ENCODE data around the gene S100A11.

Gene S100A11

DNA sequence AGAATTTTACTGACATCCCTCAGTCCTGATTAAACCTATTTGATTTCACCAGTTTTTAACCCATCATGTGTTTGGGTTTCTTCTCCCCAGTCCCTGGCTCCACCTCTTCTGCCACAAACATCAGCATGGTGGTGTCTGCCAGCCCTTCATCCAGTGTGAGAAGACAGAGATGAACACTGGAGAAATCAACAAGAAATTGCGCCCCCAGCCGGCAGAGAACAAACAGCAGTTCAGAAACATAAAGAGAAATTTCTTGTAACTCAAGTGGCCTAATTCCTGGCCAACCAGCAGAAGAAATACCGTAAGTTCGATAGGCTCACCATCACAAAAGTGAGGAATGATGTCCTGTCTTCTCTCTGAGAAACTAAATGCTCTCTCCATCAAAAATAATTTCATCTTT, 18.3 kb downstream of the S100A11 start:
- H3K4me1 Mint-ChIP-seq, result peaks cover 26% of the 10 kb centered on the region

DNA sequence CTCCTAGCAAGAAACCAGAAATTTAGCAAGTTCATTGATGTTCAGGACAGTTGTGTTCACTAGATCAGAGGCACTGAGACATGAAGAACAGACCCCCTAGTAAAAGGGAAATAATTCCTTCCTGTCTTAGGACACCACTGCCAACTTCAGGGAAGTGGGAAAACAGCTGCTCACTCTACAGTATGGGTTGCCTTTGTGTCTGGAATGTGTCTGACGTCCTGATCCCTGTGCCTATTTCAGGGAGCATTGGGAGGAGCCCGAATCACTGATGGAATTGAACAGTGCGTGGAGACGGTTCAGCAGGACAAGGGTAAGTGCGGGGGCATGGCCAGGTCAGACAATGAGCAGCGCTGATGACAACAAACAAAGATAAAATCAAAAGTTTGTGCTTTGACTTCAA, 21.0 kb downstream of the S100A11 start:
- H3K27ac Mint-ChIP-seq, result peak overlapping the region in 1 of 3 experiments; percentile 22
- H3K9me3 Mint-ChIP-seq, result no peaks in the 10 kb centered on the region
- H3K4me3 Mint-ChIP-seq, result peak overlapping the region in 1 of 3 experiments; percentile 9
- H3K27me3 Mint-ChIP-seq (ENCODE audit: low read depth), result peaks cover 9% of the 10 kb centered on the region
- no peaks in the 10 kb centered on the region for H3K36me3 Mint-ChIP-seq (ENCODE audit: low read depth)
- TF ChIP-seq CTCF (IDR thresholded peaks at IDR 0.05; ENCODE audit: unreplicated experiment in 3 of 3), result no peak
- H3K4me1 Mint-ChIP-seq, result peaks cover 11% of the 10 kb centered on the region

More for the DNA sequence above, 18.3 kb downstream of the S100A11 start:
- Mint-ChIP-seq H3K27me3 (ENCODE audit: low read depth) (peaks cover 8% of the 10 kb centered on the region), H3K9me3 (no peaks in the 10 kb centered on the region), H3K36me3 (ENCODE audit: low read depth) (no peaks in the 10 kb centered on the region), H3K4me3 (no peak overlapping the region), H3K27ac (no peak overlapping the region)
- TF ChIP-seq CTCF (IDR thresholded peaks at IDR 0.05; ENCODE audit: unreplicated experiment in 3 of 3), result no peak

GRCh38 chr1:152014943-152015342, 21.9 kb downstream of the S100A11 start:
- Mint-ChIP-seq H3K9me3 (no peaks in the 10 kb centered on the region), H3K4me3 (no peak overlapping the region), H3K27me3 (ENCODE audit: low read depth) (peaks cover 9% of the 10 kb centered on the region), H3K4me1 (peaks cover 11% of the 10 kb centered on the region), H3K27ac (no peak overlapping the region), H3K36me3 (ENCODE audit: low read depth) (no peaks in the 10 kb centered on the region)
- no peak for TF ChIP-seq CTCF (IDR thresholded peaks at IDR 0.05; ENCODE audit: unreplicated experiment in 3 of 3)

DNA sequence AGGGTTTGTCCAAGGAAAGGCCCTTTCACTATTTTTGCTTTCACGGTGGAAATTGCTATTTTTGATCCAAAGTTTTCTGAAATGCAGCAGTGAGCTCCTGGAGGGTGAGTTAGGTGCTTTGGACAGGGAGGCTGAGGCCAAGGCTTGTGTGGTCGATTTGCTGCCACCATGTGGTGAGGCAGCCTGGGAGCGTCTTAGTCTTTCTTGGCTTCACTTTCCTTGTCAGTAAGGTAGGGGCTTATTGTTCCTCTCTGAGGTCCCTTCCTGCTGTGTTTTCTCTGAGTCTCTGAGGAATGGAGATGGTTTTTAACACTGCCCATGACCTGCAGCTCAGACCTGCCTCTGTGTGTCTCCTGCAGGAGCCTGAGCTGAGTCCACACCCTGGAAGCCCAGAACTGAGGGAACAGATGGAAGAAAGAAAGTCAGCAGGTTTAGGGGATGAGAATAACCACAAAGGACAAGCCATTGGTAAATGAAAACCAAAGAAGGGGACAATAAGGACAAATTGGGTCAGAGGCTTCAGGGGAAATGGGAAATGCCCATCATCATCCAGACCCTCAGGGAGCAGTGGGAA, 23.1 kb downstream of the S100A11 start:
- H3K27ac Mint-ChIP-seq, result no peak overlapping the region
- H3K9me3 Mint-ChIP-seq, result no peaks in the 10 kb centered on the region
- peak; percentile 19 to 42 (median 32) for TF ChIP-seq CTCF (IDR thresholded peaks at IDR 0.05; ENCODE audit: unreplicated experiment in 3 of 3)

GRCh38 chr1:152009691-152010090, 27.1 kb downstream of the S100A11 start:
- H3K36me3 Mint-ChIP-seq (ENCODE audit: low read depth), result no peaks in the 10 kb centered on the region
- no peak overlapping the region for H3K27ac Mint-ChIP-seq
- H3K27me3 Mint-ChIP-seq (ENCODE audit: low read depth), result peaks cover 9% of the 10 kb centered on the region
- no peak overlapping the region for H3K4me3 Mint-ChIP-seq
- H3K4me1 Mint-ChIP-seq, result peaks cover 5% of the 10 kb centered on the region
- TF ChIP-seq CTCF (IDR thresholded peaks at IDR 0.05; ENCODE audit: unreplicated experiment in 3 of 3), result no peak
- no peaks in the 10 kb centered on the region for H3K9me3 Mint-ChIP-seq

More for the DNA sequence above, 23.1 kb downstream of the S100A11 start:
- H3K4me1 Mint-ChIP-seq, result peaks cover 11% of the 10 kb centered on the region
- H3K36me3 Mint-ChIP-seq (ENCODE audit: low read depth), result no peaks in the 10 kb centered on the region
- H3K4me3 Mint-ChIP-seq, result no peak overlapping the region
- peaks cover 9% of the 10 kb centered on the region for H3K27me3 Mint-ChIP-seq (ENCODE audit: low read depth)

- Mint-ChIP-seq H3K27ac (no peak overlapping the region), H3K4me1 (peaks cover 10% of the 10 kb centered on the region), H3K9me3 (no peaks in the 10 kb centered on the region), H3K4me3 (no peak overlapping the region), H3K27me3 (ENCODE audit: low read depth) (peaks cover 16% of the 10 kb centered on the region), H3K36me3 (ENCODE audit: low read depth) (no peaks in the 10 kb centered on the region)
- TF ChIP-seq CTCF (IDR thresholded peaks at IDR 0.05; ENCODE audit: unreplicated experiment in 3 of 3), result no peak
Observed at GRCh38 chr1:152007047-152007446, 29.8 kb downstream of the S100A11 start.
